Right lung (tissue), 10 donors: ENCODE results near the gene C1R. TPM values are rescaled to one million over a fixed set of nuclear protein-coding genes. Genes with fewer than 3 reads are reported as not detected.

Experiments used
- DNase-seq, 2 donors: peaks; one replicate each; pipeline ENCODE4 v3.0.0-alpha.2; 2013
- long read RNA-seq, 8 donors: transcript quantifications; one replicate each; lab custom pipeline, GENCODE V29; 2026
- polyA plus RNA-seq, 5 donors: library from polyadenylated mRNA; unstranded; fragments of 120-200 nt; gene quantifications; one replicate each; pipeline versions ENCODE4 v1.2.1 to v1.2.3, GENCODE V29; 2013; ENCODE audit warnings: inconsistent platforms in 1 of 5, low replicate concordance in 1 of 5; ENCODE audit not compliant: insufficient read length in 5 of 5, insufficient read depth in 1 of 5

Gene C1R
- 10 to 100 TPM; 78.8 to 96.0 (median 90.9) TPM for polyA plus RNA-seq
- long read RNA-seq, donor 1, transcript C1R-215 (11 exons, 2,508 nt) = major isoform, 17 of 20 reads
- long read RNA-seq, donor 1, partial matches to known transcripts = 0 of 20 reads
- long read RNA-seq, donor 1, other reads (novel, unspliced or antisense) = 0 of 20 reads
- long read RNA-seq, donor 2, transcript C1R-215 (11 exons, 2,508 nt) = major isoform, 12 of 48 reads
- long read RNA-seq, donor 2, partial matches to known transcripts = 33 of 48 reads
- long read RNA-seq, donor 2, other reads (novel, unspliced or antisense) = 0 of 48 reads
- long read RNA-seq, donor 3, partial matches to known transcripts = 7 of 12 reads
- long read RNA-seq, donor 3, other reads (novel, unspliced or antisense) = 0 of 12 reads
- long read RNA-seq, donor 4, partial matches to known transcripts = 0 of 3 reads
- long read RNA-seq, donor 4, other reads (novel, unspliced or antisense) = 0 of 3 reads
- long read RNA-seq, donor 5, partial matches to known transcripts = 5 of 9 reads
- long read RNA-seq, donor 5, other reads (novel, unspliced or antisense) = 0 of 9 reads
- long read RNA-seq, donor 6, transcript C1R-215 (11 exons, 2,508 nt) = major isoform, 11 of 21 reads
- long read RNA-seq, donor 6, partial matches to known transcripts = 8 of 21 reads
- long read RNA-seq, donor 6, other reads (novel, unspliced or antisense) = 0 of 21 reads
- long read RNA-seq, donor 7, transcript C1R-215 (11 exons, 2,508 nt) = major isoform, 9 of 15 reads
- long read RNA-seq, donor 7, partial matches to known transcripts = 5 of 15 reads
- long read RNA-seq, donor 7, other reads (novel, unspliced or antisense) = 0 of 15 reads
- long read RNA-seq, donor 8, partial matches to known transcripts = 0 of 4 reads
- long read RNA-seq, donor 8, other reads (novel, unspliced or antisense) = 0 of 4 reads

- DNase-seq = peak; percentile 76 to 86
Observed at GRCh38 chr12:7092229-7092985, at the start of gene C1R. TSS of gene C1R (minus strand) at chr12:7092445. CDS start at chr12:7092388, 57 bp downstream.

GRCh38 chr12:7141351-7142005 is 49.2 kb upstream of the C1R start:
- DNase-seq = no peak

- no peak for DNase-seq
Observed at GRCh38 chr12:7139200-7139599, 47.0 kb upstream of the C1R start.

- no peak for DNase-seq
Observed at GRCh38 chr12:7137908-7138307, 45.7 kb upstream of the C1R start.

- no peak for DNase-seq
Observed at GRCh38 chr12:7136676-7137075, 44.4 kb upstream of the C1R start.

GRCh38 chr12:7136071-7136470 is 43.8 kb upstream of the C1R start:
- DNase-seq = no peak

GRCh38 chr12:7134396-7135166 is 42.3 kb upstream of the C1R start:
- DNase-seq = no peak

- no peak for DNase-seq
Observed at GRCh38 chr12:7131502-7131866, 39.2 kb upstream of the C1R start.

GRCh38 chr12:7130701-7131501 is 38.7 kb upstream of the C1R start:
- no peak for DNase-seq

- DNase-seq = peak; percentile 74 to 82
Observed at GRCh38 chr12:7129872-7130691, 37.8 kb upstream of the C1R start, which contains the start of gene CLSTN3. TSS of gene CLSTN3 (plus strand) at chr12:7130371. CDS start at chr12:7130649, 278 bp downstream.

- DNase-seq = no peak
Observed at GRCh38 chr12:7129287-7129871, 37.1 kb upstream of the C1R start.

GRCh38 chr12:7128681-7129286 is 36.5 kb upstream of the C1R start, which contains the start of gene RBP5:
TSS of gene RBP5 (minus strand) at chr12:7128889. CDS start at chr12:7128775, 114 bp downstream.
- DNase-seq = no peak

- no peak for DNase-seq
Observed at GRCh38 chr12:7127916-7128626, 35.8 kb upstream of the C1R start.

- no peak for DNase-seq
Observed at GRCh38 chr12:7125632-7126227, 33.5 kb upstream of the C1R start.

GRCh38 chr12:7123806-7124522 is 31.7 kb upstream of the C1R start:
- no peak for DNase-seq
